Activated CD8-positive, alpha-beta memory T cell treated with anti-CD3 and anti-CD28 coated beads, Interleukin-2, amount 50 U/mL, for 24 hours (primary cell): ENCODE measurements around the gene SYS1.

Experiments used
- DNase-seq: peaks from one replicate; pipeline ENCODE4 v3.0.0-alpha.2; 2020; ENCODE audit errors: extremely low read depth

Gene SYS1

GRCh38 chr20:45415822-45416637 is 53.1 kb downstream of the SYS1 start, which contains the start of gene PIGT:
PIGT (plus strand) TSS chr20:45416141; CDS start chr20:45416157, 16 bp downstream.
- DNase-seq, result peak; percentile 85

DNA sequence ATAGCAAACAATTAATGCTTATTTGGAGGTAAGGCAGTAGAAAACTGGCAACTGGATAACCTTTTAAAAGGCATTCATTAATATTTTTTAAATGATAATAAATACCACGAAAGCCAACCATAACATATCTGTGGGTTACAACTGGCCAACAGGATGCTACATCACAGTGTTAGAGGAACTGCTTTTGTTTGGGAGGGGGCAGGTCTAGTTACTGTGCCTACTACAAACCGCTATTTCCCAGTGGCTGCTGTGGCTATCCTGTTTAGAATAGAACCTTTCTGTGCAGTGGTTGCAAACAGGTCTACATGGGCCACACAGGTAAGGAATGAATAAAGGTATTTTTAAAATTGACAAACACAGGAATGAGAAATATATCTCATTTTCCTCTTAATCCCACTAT is 54.0 kb downstream of the SYS1 start:
- DNase-seq, result no peak
